Adipose tissue (tissue), 3 donors: ENCODE results near the gene EXT2. TPM values are rescaled to one million over a fixed set of nuclear protein-coding genes. Genes with fewer than 3 reads are reported as not detected.

Experiments
- H3K27ac ChIP-seq: one replicate; pipeline ENCODE4 v1.5.1; 2013; ENCODE audit warnings: low read depth, low read length
- whole genome bisulfite sequencing, 3 donors: extraction: QIAGEN DNeasy Blood & Tissue Kit; methylation state at CpG; one replicate each; pipeline ENCODE4 v1.1.7; 2013; 5-methylcytosine and 5-hydroxymethylcytosine counted together
- polyA plus RNA-seq, 3 donors: library from polyadenylated mRNA; stranded (reverse); fragments of 200-250 nt; gene quantifications; one replicate each; pipeline ENCODE4 v1.2.3, GENCODE V29; 2013
- donor health status: healthy with polysubstance abuse.
- donor health status: Bipolar disorder and iron deficiency.
- donor health status: healthy.

Gene EXT2
- polyA plus RNA-seq, 3 donors, result 18.6 to 33.6 (median 20.7) TPM

DNA sequence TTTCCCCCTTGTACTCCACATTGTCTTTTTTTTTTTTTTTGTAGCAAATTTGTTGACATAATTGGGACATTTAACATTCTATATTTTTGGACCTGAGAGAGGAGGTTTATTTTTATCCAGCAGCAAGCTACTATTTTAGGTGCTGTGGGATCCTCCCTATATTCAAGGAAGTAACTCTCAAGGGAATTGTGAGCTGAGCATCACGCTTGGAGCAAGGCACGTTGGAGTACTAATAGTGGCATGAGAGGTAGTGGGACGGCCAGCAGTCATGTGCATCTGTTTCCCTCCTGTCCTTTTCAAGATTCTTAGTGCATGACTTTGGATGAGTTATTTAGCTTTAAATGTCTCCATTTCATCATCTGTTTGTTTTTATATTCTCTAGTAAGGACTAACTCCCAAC is 52.3 kb downstream of the EXT2 start:
- WGBS, 3 donors, result 89 to 94% (median 91%) methylated on average over 3 of the region's 3 CpGs
- no peak overlapping the region for H3K27ac ChIP-seq

DNA sequence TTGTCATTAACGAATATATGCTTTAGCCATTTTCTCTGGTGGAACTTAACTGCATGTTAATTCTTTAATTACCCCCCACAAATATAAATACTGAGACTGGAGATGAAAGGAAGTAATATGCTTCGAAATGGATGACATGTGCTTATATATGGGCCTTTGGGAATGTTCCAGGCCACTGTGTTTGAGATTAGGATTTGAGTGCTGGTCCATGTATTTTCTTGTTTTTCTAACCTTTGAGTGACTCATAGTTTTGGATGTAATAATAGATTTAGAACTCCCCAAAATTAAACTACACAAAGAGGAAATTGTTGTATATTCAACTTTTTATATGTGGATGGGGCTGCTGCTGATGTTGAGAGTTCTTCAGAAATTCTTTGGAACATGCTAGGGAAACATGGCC is 54.2 kb downstream of the EXT2 start:
- WGBS, 3 donors, result 82 to 87% (median 83%) methylated on average over 2 of the region's 2 CpGs
- no peak overlapping the region for H3K27ac ChIP-seq

DNA sequence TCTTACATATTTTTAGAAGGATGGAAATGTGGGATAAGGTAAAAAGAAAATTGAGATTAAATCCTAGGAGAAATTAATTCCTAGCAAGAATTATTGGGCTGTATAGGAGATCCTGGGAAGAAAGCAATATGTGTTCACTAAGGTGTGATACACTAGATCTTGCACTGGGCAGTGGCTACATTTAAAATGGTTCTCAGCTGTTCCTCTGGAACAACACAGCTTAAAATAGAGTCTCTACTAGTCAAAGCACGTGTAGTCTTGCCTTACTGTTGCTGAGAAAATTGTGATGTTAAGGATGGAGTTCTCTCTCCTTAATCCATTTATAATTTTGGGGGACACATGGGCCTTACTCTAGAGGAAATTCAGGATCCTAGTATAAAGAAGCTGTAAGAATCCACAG is 54.9 kb downstream of the EXT2 start:
- H3K27ac ChIP-seq, result no peak overlapping the region
- 83 to 92% (median 86%) methylated on average over 1 of the region's 1 CpG for WGBS, 3 donors

DNA sequence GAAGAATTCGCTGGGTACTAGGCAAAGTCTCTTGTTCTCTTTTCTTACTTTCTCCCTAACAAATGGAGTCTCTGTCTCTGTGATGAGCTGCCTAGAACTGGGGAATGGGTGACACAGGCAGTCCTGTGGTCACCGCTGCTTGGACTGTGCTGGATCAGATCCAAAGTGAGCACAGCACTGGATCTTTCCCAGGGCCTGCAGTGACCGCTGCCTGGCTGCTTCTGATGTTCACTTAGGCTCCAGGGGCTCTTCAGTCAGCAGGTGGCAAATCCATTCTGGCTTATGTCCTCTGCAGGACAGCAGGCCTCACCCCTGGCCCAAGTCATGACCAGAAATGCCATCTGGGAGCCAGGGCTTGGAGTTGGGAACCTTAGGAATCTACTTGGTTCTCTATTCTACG is 61.5 kb downstream of the EXT2 start:
- H3K27ac ChIP-seq, result no peak overlapping the region
- WGBS, 3 donors, result 85 to 93% (median 88%) methylated on average over 4 of the region's 4 CpGs

DNA sequence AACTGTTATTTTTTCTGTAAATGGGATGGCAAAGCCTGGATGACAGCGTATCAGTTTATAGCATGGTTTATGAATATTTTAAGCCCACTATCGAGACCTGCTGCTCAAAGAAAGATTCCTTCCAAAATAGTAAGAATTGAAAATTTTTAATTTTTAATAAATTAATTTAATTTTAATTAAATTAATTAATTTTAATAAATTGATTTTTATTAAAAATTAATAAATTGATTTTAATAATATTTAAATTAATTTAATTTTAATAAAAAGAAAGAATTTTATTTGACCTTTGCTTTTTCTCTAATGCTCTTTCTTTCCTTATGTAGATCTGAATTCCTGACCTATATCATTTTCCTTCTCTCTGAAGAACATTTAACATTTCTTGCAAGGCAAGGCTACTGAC is 62.9 kb downstream of the EXT2 start:
- WGBS, 3 donors, result 98 to 99% (median 99%) methylated on average over 2 of the region's 2 CpGs
- H3K27ac ChIP-seq, result no peak overlapping the region

DNA sequence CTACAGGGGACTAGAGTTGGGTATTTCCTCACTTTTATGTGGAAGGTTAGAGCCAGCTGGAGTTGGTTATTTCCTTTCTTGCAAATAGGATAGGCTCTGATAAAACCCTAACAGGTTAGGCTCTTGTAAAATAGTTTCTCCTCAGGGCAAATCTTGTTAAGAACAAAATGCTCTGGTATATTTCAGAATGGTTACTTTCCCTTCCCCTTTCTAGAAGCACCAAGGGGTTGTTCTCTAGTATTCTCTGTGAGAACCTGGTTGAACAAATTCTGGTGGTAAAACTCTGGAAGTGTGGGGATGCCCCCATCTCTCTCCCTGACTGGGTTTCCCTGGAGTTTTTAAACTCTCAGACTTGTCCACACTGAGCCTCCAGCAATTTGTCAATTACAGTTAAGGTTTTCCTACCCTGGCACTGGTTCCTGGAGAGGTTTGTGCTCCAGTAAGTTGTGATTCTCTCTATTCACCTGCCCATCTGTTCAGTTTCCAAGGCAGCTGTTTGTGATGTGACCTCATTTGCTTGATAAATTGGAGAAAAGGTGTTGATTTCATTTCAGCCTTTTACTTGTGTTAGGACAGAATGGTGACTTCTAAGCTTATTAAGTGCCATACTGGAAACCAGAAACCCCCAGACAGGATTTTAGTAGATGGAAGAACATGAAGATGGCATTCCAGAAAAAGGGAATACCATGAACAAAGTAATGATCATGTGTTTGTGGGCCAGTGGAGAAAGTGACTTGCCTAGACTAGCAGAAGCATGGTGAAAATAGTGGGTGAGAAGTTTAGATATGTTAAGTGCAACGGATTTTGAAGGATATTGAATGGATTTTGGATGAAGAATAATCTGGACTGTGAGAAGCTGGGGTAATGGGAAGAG is 64.6 kb downstream of the EXT2 start:
- WGBS, 3 donors, result 82 to 89% (median 88%) methylated on average over 1 of the region's 1 CpG
- no peak overlapping the region for H3K27ac ChIP-seq

DNA sequence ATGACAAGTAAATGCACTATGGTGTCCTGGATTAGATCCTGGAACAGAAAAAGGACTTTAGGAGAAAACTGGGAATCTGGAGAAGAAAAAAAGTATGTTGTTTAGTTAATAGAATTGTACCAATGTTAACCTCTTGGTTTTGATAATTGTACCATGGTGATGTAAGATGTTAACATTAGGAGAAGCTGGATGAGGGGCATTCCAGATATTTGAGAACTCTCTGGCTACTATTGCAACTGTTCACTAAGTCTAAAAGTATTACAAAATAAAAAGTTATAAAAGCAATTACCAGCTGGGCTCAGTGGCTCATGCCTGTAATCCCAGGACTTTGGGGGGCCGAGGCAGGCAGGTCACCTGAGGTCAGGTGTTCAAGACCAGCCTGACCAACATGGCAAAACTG is 66.5 kb downstream of the EXT2 start:
- WGBS, 3 donors, result 90 to 96% (median 92%) methylated on average over 1 of the region's 1 CpG
- H3K27ac ChIP-seq, result no peak overlapping the region

DNA sequence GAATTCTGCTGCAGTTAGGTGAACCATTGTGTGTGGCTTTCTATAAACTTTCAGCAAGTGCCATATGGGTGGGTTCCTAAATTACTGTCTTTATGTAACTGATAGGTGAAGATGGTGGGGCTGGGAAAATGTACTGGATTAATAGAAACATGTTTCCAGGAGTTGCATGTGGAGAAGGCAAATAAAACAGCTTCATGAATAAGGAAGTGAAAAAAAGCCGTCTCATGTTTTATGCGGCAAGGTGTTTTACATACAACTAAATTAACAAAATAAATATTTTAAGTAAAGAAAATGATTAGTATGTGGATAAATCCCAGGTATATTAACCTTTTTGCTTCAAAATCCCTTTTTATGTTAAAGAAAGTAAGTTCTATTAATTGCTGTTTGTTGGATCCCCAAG is 67.2 kb downstream of the EXT2 start:
- no peak overlapping the region for H3K27ac ChIP-seq
- WGBS, 3 donors, result 94 to 97% (median 95%) methylated on average over 2 of the region's 2 CpGs

DNA sequence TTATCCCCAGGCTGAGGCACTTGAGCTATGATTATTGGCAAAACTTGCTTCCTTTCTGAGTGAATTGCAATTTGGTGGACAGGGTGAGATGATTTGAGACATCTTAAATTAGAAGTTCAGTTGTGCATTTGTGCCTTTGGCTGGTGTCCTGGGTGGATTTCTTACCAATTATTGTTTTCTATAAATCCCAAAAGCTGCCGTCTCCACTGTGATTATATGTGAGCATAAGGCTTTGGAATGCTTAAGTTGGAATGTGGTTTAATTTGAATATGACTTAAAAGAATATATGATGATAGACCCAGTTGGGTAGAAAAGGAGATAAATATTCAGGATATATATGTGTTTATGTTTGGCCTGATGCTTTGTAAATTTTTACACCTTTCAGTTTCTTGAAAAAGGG is 70.0 kb downstream of the EXT2 start:
- 94 to 100% (median 97%) methylated on average over 1 of the region's 1 CpG for WGBS, 3 donors
- H3K27ac ChIP-seq, result no peak overlapping the region

DNA sequence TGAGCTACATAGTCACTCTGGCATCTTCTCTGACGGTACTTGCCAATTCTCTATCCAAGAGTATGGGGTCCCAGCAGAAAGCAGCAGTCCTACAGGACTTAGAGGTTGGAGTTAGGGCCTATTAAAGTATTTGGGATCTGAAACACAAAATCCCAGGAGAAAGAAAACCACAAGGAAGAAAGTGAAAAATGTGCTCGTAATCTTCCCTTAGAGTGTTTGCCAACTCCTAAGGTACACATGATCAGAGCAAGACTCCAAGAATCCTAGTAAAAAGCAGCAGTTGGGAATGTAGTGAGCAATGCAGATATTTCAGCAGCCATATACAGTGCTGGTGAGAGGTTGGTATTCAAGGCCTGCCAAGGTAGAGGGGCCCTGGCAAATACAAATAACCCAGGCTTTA is 71.6 kb downstream of the EXT2 start:
- WGBS, 3 donors, result 66 to 74% (median 71%) methylated on average over 2 of the region's 2 CpGs
- no peak overlapping the region for H3K27ac ChIP-seq

DNA sequence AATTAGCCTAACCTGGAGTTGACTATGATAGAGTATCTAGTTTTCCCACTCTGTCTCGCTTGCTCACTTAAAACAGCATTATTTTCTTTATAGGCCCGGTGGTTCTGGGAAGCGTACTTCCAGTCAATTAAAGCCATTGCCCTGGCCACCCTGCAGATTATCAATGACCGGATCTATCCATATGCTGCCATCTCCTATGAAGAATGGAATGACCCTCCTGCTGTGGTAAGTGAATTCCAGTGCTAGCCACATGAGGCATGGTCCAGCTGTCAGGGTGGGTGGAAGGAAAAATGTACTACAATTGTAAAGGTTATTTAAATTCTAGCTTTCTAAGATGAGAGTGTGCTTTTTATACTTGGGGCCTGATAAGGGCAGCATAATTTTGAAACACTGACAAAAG is 76.0 kb downstream of the EXT2 start:
- WGBS, 3 donors, result 90 to 94% (median 90%) methylated on average over 4 of the region's 4 CpGs
- no peak overlapping the region for H3K27ac ChIP-seq

DNA sequence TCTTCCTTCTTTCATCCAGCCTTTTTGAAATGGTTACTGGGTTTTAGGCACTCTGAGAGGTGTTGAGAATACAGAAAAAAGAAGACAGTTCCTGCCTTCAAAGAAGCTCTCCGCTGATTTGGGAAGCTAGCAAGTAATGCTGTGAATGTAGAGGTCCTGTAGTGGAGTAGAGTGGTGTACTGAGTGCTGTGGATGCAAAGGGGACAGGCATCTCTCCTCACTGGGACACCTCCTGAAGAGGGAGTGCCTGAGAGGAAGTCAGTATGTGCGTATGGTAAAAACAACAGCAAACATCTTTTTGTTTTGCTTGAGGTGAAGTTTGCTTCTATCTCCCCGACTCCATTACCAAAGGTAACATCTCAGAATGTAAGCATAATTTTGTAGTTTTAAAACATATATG is 77.5 kb downstream of the EXT2 start:
- WGBS, 3 donors, result 95 to 97% (median 97%) methylated on average over 3 of the region's 3 CpGs
- no peak overlapping the region for H3K27ac ChIP-seq

DNA sequence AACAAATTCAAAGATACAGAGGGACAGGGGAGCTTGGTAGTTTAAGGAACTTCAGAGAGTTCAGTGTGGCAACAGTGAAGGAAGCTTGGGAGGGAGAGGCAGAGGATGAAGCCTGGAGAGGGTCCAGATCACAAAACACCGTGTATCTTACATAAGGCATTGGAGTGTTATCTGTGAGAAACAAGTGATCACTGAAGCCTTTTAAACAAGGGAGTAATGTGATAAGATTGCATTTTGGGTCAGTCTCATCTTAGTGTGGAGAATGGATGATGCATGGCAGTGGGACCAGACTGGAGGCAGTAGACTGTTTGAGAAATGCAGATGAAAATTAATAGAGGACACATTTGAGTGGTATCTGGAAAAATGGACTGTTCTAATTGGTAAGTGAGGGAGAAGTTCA is 79.4 kb downstream of the EXT2 start:
- WGBS, 3 donors, result 34 to 71% (median 54%) methylated on average over 1 of the region's 1 CpG

DNA sequence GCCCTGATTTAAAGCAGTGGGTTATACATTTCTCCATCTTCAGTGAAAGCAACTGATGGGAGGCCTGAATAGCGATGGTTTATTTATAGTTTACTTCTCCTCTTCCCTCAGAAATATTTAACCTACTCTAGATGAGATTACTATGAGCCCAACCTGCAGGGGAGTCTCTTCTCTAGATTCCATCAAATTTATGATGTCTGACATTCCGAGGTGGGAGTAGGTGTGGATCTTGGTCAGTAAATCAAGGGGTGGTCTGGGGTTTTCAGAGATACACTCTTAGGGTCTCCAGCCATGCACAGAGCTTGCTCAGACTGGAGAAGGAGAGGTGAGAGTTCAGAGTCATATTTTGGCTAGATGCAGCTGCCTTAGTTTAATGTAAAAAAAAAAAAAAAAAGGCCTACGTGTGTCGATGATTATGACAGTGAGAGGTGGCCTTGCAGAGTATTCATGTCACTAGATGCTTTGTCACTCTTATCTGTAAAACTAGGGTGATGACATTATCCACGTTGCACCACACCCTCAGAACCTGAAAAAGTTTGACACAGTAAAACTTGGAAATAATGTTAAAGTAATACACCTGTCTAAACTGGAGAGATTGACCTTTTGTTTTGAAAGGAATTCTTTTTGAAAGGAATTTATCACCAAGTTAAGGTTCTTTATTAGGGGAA is 81.2 kb downstream of the EXT2 start:
- WGBS, 3 donors, result 73 to 78% (median 78%) methylated on average over 5 of the region's 5 CpGs
- H3K27ac ChIP-seq, result no peak overlapping the region

More for the DNA sequence above, 79.4 kb downstream of the EXT2 start:
- H3K27ac ChIP-seq, result no peak overlapping the region

DNA sequence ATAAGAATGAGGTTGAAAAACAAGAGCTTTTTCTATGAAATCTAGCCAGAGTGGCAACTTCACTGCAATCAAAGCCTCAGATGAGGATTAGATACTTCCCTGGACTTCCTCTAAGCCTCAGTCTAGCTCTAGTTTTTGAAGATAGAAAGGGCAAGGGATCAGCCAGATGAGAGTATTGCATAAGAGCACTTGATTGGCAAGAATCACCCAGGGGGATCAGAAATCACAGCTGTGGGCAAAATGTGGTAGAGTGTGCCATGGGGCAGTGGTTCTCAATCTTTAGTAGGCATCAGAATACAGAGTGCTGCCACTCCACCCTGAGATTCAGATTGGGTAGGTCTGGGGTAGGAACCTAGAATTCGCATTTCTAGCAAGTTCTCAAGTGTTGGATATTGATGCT is 82.4 kb downstream of the EXT2 start:
- 93 to 96% (median 95%) methylated on average over 1 of the region's 1 CpG for WGBS, 3 donors
- H3K27ac ChIP-seq, result no peak overlapping the region

DNA sequence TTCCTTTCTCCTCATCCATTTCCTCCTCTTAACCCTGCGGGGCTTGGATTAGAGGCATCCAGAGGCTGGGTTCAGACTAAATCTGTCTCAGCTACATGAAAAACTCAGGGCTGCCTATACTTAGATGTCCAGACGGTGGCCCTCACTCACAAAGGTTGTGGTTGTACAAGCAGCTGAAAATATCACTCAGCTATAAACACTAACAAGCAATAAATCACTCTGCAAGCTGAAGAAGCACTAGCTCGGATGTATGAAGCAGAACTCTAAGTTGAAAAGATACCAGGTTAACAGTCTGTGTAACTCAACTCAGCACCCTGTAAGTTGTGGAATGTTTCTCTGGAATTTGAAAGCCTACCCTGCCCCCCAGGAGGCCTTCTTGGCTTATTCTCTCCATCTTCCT is 82.9 kb downstream of the EXT2 start:
- 48 to 72% (median 67%) methylated on average over 3 of the region's 3 CpGs for WGBS, 3 donors
- no peak overlapping the region for H3K27ac ChIP-seq

DNA sequence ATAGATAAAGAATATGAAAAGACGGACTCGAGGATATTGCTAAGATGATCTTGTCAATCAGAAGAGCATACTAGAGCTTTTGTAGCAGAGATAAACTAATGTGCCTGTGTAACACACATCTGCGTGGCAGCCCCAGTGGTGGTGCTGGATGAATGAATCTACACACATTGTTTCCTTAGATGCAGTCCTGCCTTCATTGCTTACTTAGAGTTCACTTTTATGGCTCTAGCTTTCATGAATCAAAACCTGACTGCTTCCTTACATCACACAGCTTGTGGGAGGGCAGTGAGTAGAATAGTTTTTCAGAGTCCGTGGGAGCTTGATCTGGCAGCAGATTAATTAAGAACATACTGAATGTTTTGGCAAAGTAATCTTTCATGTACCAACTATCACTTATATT is 83.7 kb downstream of the EXT2 start:
- 73 to 78% (median 73%) methylated on average over 4 of the region's 4 CpGs for WGBS, 3 donors
- H3K27ac ChIP-seq, result no peak overlapping the region

DNA sequence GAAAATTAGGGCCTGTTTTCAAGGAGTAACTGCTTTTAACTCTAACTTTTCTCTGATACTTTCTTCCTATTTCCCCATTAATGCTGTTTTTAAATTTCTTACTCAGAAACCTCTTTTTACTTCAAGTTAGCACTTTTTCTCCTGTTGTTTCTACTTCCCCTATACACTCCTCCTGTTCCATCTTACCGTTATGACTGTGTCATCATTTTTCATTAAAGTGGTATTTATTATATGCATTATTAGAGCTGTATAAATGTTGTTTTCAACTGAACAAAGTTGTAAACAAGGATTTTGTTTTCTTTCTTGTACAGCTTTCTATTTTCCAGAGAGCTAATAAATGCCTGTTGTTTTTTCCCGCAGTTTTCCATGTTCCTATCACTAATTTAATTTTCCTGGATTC is 84.6 kb downstream of the EXT2 start:
- 80 to 88% (median 84%) methylated on average over 2 of the region's 2 CpGs for WGBS, 3 donors

DNA sequence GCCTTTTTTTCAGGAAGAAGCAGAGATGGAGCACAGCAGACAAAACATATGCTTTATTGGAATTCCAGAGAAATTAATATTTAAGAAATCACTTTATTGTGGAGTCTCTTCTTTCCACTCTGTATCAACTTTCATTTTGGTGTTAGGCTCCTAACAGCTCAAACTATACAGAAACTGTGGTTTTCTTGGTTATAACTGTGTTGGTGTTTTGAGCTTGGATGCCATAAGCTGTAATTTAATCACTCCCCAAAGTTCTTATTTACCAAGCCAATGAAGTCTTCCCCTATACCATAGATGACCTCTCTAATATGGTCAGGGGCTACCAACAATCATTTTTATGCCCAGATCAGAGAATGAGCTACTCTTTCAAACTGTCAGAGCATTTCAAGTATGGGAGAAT is 90.0 kb downstream of the EXT2 start:
- H3K27ac ChIP-seq, result no peak overlapping the region

More for the DNA sequence above, 84.6 kb downstream of the EXT2 start:
- H3K27ac ChIP-seq, result no peak overlapping the region
